Measurements from ENCODE around the gene DECR2.
"Not testable (repeated sequence)": the region's sequence is repeated elsewhere in the genome, so short reads cannot be mapped to it uniquely, and the experiment has no call there.

DECR2 gene

DNA sequence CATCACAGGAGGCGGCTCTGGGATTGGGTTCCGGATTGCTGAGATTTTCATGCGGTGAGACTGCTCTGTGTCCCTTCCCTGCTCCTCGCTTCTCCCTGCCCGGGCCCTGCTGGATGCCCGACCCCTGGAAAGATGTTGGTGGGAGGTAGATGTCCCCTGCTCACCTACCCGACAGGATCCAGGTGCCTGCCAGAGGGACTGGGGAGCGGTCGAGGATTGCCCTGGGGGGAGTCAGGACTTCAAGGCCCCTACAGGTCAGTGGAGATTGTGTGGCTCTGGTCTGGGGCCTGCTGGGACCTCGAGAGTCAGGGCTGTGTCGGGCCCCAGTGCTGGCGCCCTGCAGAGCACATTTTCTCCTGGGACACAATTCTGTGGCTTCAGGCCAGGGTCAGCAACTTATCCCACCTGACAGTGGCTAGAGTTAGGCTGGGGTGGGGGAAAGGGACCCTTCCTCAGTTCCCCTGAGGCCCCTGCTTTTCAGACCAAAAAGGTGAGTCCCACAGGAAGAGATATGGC lies 3.3 kb downstream of the DECR2 start:
- Histone ChIP-seq H3K27ac (ENCODE audit: low read depth in 2 of 2, low read length in 2 of 2) (no peak overlapping the region), H3K4me3 (ENCODE audit: low read length in 2 of 2) (no peak overlapping the region), H3K9ac (ENCODE audit: low read depth in 1 of 2, low read length in 2 of 2) (no peak overlapping the region), H3K36me3 (ENCODE audit: control insufficient read depth in 2 of 2, insufficient read depth in 2 of 2, low read length in 2 of 2) (peaks cover 0 to 6% of the 10 kb centered on the region in 2 donors), H3K9me3 (ENCODE audit: control insufficient read depth in 2 of 2, low read length in 2 of 2) (no peaks in the 10 kb centered on the region), H3K27me3 (ENCODE audit: control insufficient read depth in 2 of 2, insufficient read depth in 2 of 2, low read length in 2 of 2) (no peaks in the 10 kb centered on the region), H3K4me1 (ENCODE audit: control insufficient read depth in 2 of 2, insufficient read depth in 2 of 2, low read length in 2 of 2) (peaks cover 4 to 7% of the 10 kb centered on the region in 2 donors)

DNA sequence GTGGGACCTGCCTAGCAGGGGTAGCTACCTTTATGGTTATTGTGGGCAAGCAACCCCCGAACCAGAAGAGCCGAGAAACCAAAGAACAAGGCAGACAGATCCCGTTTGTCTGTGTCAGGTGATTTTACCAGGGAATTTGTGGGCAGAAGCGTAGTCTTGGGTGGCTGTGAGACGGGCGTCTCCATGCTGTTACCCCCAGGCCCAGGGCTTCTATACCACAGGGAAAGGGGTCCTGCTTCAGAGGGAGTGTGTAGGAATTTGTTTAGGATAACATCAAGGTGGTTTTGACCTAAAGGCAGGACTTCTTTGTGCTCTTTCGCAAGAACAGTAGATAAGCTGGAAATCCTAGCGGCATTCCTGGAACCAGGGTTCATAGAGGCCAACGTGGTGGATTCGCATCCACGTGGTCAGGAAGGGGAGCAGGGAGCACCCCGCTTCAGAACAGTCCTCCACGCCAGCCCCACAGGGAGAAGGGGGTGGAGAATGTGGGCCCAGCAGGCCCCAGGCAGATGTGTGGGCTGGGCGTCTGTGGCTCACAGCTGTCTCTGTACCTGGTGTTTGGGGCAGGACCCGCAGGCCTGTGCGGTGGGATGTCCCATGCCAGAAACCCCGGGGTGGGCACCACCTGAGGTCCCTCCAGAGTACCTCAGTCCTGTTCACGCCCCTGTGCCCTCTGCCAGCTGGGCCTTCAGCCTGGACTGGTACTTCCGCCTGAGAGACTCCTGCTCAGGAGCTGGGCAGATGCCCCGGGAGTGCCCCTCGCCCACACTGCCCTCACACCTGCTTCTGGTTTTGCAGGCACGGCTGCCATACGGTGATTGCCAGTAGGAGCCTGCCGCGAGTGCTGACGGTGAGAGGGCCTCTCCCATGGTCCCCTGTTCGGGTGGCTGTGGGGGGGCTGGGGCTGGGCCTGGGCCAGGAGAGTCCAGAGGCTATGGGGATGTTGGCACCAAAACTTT lies 4.1 kb downstream of the DECR2 start:
- Histone ChIP-seq H3K27ac (ENCODE audit: low read depth in 2 of 2, low read length in 2 of 2) (no peak overlapping the region), H3K9ac (ENCODE audit: low read depth in 1 of 2, low read length in 2 of 2) (no peak overlapping the region)

DNA sequence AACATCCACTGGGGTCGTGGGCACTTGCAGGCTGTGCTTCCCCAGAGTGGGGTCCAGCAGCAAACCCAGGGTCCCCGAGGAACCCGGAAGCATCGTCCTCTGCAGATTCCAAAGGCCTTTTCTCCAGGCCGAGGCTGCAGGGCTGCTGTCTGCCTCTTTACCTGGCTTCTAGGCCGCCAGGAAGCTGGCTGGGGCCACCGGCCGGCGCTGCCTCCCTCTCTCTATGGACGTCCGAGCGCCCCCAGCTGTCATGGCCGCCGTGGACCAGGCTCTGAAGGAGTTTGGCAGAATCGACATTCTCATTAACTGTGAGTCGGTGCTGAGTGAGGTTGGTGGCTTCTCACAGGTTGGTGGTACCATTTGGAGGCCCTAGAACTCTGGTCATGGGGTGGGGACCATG lies 5.6 kb downstream of the DECR2 start:
- Histone ChIP-seq H3K9me3 (ENCODE audit: control insufficient read depth in 2 of 2, low read length in 2 of 2) (no peaks in the 10 kb centered on the region), H3K9ac (ENCODE audit: low read depth in 1 of 2, low read length in 2 of 2) (no peak overlapping the region), H3K27me3 (ENCODE audit: control insufficient read depth in 2 of 2, insufficient read depth in 2 of 2, low read length in 2 of 2) (no peaks in the 10 kb centered on the region), H3K4me3 (ENCODE audit: low read length in 2 of 2) (no peak overlapping the region), H3K4me1 (ENCODE audit: control insufficient read depth in 2 of 2, insufficient read depth in 2 of 2, low read length in 2 of 2) (no peaks in the 10 kb centered on the region), H3K36me3 (ENCODE audit: control insufficient read depth in 2 of 2, insufficient read depth in 2 of 2, low read length in 2 of 2) (peaks cover 6 to 14% of the 10 kb centered on the region in 2 donors), H3K27ac (ENCODE audit: low read depth in 2 of 2, low read length in 2 of 2) (no peak overlapping the region)

More for the DNA sequence above, 4.1 kb downstream of the DECR2 start:
- peaks cover under 1 to 1% of the 10 kb centered on the region in 2 donors for H3K4me1 ChIP-seq (ENCODE audit: control insufficient read depth in 2 of 2, insufficient read depth in 2 of 2, low read length in 2 of 2)
- H3K27me3 ChIP-seq (ENCODE audit: control insufficient read depth in 2 of 2, insufficient read depth in 2 of 2, low read length in 2 of 2) = no peaks in the 10 kb centered on the region
- peaks cover 0 to 8% of the 10 kb centered on the region in 2 donors for H3K36me3 ChIP-seq (ENCODE audit: control insufficient read depth in 2 of 2, insufficient read depth in 2 of 2, low read length in 2 of 2)
- no peak overlapping the region for H3K4me3 ChIP-seq (ENCODE audit: low read length in 2 of 2)
- H3K9me3 ChIP-seq (ENCODE audit: control insufficient read depth in 2 of 2, low read length in 2 of 2) = no peaks in the 10 kb centered on the region

DNA sequence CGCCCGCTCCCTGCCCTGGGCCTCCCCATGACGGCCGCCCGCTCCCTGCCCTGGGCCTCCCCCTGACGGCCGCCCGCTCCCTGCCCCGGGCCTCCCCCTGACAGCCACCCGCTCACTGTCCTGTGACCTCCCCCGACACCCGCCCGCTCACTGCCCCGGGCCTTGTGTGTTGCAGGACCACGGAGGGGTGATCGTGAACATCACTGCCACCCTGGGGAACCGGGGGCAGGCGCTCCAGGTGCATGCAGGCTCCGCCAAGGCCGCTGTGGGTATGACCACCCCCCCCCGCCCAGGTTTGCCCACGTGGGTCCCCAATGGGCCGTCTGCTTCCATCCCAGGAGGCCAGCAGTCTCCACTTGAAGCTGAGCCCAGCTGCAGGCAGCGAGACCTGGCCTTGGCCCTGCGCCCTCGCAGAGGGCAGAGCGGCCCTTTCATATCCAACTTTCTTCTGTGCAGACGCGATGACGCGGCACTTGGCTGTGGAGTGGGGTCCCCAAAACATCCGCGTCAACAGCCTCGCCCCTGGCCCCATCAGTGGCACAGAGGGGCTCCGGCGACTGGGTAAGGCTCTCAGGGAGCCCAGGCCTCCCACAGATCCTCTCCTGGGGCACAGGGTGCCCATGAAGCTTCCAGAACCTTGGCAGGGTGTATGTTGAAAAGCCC lies 9.0 kb downstream of the DECR2 start:
- Histone ChIP-seq H3K4me3 (ENCODE audit: low read length in 2 of 2) (no peak overlapping the region), H3K9me3 (ENCODE audit: control insufficient read depth in 2 of 2, low read length in 2 of 2) (no peaks in the 10 kb centered on the region), H3K4me1 (ENCODE audit: control insufficient read depth in 2 of 2, insufficient read depth in 2 of 2, low read length in 2 of 2) (no peaks in the 10 kb centered on the region), H3K9ac (ENCODE audit: low read depth in 1 of 2, low read length in 2 of 2) (no peak overlapping the region), H3K27me3 (ENCODE audit: control insufficient read depth in 2 of 2, insufficient read depth in 2 of 2, low read length in 2 of 2) (no peaks in the 10 kb centered on the region), H3K36me3 (ENCODE audit: control insufficient read depth in 2 of 2, insufficient read depth in 2 of 2, low read length in 2 of 2) (peaks cover 6 to 14% of the 10 kb centered on the region in 2 donors), H3K27ac (ENCODE audit: low read depth in 2 of 2, low read length in 2 of 2) (no peak overlapping the region)

DNA sequence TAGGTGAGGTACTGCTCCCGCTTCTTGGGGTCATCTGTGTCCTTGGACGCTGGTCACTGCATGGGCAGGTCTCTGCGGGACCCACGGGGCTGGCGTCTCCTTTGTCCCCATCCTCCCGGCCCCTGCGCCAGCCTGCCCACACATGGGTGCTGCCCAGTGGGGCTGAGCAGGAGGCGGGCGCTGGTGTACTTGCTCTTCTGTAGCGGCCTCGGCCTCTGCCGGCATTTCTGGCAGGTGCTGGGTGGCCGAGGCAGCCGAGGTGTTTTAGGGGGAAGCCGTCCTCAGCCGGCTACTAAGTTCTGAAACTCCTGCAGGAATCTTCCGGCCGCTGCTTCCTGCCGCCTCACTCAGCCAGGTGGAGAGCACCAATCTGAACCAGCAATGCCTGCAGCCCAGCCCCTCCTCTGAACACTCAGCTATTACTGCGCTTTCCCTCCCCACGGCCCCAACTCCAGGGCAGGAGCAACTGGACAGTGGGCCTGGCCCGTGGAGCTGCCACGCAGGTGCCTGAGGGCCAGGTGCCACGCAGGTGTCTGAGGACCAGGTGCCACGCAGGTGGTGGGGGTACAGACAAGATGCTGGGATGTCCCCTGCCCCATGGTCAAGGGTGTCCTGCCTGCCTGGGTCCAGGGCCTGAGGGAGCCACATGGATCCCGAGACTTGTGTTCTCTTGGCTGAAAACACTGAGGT lies 10.0 kb downstream of the DECR2 start:
- no peak overlapping the region for H3K27ac ChIP-seq (ENCODE audit: low read depth in 2 of 2, low read length in 2 of 2)
- H3K9ac ChIP-seq (ENCODE audit: low read depth in 1 of 2, low read length in 2 of 2) = no peak overlapping the region
- no peaks in the 10 kb centered on the region for H3K4me1 ChIP-seq (ENCODE audit: control insufficient read depth in 2 of 2, insufficient read depth in 2 of 2, low read length in 2 of 2)
- no peaks in the 10 kb centered on the region for H3K9me3 ChIP-seq (ENCODE audit: control insufficient read depth in 2 of 2, low read length in 2 of 2)
- no peak overlapping the region for H3K4me3 ChIP-seq (ENCODE audit: low read length in 2 of 2)
- no peaks in the 10 kb centered on the region for H3K27me3 ChIP-seq (ENCODE audit: control insufficient read depth in 2 of 2, insufficient read depth in 2 of 2, low read length in 2 of 2)
- H3K36me3 ChIP-seq (ENCODE audit: control insufficient read depth in 2 of 2, insufficient read depth in 2 of 2, low read length in 2 of 2) = peaks cover 6 to 14% of the 10 kb centered on the region in 2 donors

DNA sequence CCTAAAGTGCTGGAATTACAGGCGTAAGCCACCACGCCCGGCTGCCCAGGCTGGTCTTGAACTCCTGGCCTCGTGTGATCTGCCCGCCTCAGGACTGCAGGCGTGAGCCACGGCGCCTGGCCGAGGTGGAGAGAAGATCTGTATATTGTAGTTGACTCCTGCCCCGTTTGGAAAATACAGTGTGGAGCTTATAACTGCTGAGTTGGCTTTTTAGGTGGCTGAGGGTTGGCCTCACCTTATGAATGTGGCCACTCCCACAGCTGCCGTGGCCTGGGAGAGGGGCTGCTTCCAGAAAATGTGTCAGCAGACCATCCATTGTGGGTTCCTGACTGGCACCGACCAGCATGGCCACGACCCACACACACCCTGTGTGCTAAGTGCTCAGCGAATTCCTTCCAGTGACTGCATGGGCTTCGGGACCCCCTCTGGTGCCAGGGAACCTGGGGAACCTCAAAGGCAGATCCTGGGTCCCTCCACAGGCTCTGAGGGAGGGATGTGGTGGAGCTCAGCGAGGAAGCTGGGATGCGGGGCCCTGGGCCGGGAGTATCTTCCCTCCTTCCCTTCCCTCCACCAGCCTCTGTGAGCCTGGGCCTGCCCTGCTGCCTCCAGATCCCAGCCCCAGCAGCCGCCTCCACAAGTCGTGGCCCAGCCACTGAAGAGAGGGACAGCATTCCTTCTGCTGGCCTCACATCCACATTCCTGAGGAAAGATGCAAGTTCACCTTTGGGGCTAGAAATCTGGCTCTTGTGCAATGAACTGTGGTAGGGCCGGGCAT lies 12.9 kb downstream of the DECR2 start:
- Histone ChIP-seq H3K9me3 (ENCODE audit: control insufficient read depth in 2 of 2, low read length in 2 of 2) (no peaks in the 10 kb centered on the region), H3K4me1 (ENCODE audit: control insufficient read depth in 2 of 2, insufficient read depth in 2 of 2, low read length in 2 of 2) (no peaks in the 10 kb centered on the region), H3K27me3 (ENCODE audit: control insufficient read depth in 2 of 2, insufficient read depth in 2 of 2, low read length in 2 of 2) (no peaks in the 10 kb centered on the region), H3K9ac (ENCODE audit: low read depth in 1 of 2, low read length in 2 of 2) (no peak overlapping the region), H3K36me3 (ENCODE audit: control insufficient read depth in 2 of 2, insufficient read depth in 2 of 2, low read length in 2 of 2) (peaks cover 6 to 13% of the 10 kb centered on the region in 2 donors), H3K27ac (ENCODE audit: low read depth in 2 of 2, low read length in 2 of 2) (no peak overlapping the region), H3K4me3 (ENCODE audit: low read length in 2 of 2) (no peak overlapping the region)

DNA sequence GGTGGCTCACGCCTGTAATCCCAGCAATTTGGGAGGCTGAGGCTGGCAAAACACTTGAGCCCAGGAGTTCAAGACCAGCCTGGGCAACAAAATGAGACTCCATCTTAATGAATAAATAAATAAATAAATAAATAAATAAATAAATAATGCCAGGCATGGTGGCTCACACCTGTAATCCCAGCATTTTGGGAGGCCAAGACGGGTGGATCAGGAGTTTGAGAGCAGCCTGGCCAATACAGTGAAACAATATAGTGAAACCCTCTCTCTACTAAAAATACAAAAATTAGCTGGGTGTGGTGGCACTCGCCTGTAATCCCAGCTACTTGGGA lies 13.4 kb downstream of the DECR2 start:
- not testable (repeated sequence) for H3K4me3 ChIP-seq (ENCODE audit: low read length in 2 of 2); H3K4me1 ChIP-seq (ENCODE audit: control insufficient read depth in 2 of 2, insufficient read depth in 2 of 2, low read length in 2 of 2); H3K9me3 ChIP-seq (ENCODE audit: control insufficient read depth in 2 of 2, low read length in 2 of 2); H3K9ac ChIP-seq (ENCODE audit: low read depth in 1 of 2, low read length in 2 of 2); H3K27me3 ChIP-seq (ENCODE audit: control insufficient read depth in 2 of 2, insufficient read depth in 2 of 2, low read length in 2 of 2); H3K27ac ChIP-seq (ENCODE audit: low read depth in 2 of 2, low read length in 2 of 2); H3K36me3 ChIP-seq (ENCODE audit: control insufficient read depth in 2 of 2, insufficient read depth in 2 of 2, low read length in 2 of 2)

DNA sequence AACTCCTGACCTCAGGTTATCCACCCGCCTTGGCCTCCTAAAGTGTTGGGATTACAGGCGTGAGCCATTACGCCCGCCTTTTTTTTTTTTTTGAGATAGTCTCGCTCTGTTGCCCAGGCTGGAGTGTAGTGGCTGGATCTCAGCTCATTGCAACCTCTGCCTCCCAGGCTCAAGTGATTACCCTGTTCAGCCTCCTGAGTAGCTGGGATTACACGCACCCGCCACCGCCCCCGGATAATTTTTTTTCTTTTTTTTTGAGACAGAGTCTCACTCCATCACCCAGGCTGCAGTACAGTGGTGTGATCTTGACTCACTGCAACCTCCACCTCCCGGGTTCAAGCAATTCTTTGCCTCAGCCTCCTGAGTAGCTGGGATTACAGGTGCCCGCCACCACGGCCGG lies 20.5 kb downstream of the DECR2 start:
- not testable (repeated sequence) for H3K36me3 ChIP-seq (ENCODE audit: control insufficient read depth in 2 of 2, insufficient read depth in 2 of 2, low read length in 2 of 2); H3K9me3 ChIP-seq (ENCODE audit: control insufficient read depth in 2 of 2, low read length in 2 of 2); H3K27me3 ChIP-seq (ENCODE audit: control insufficient read depth in 2 of 2, insufficient read depth in 2 of 2, low read length in 2 of 2); H3K9ac ChIP-seq (ENCODE audit: low read depth in 1 of 2, low read length in 2 of 2); H3K27ac ChIP-seq (ENCODE audit: low read depth in 2 of 2, low read length in 2 of 2); H3K4me3 ChIP-seq (ENCODE audit: low read length in 2 of 2)
- H3K4me1 ChIP-seq (ENCODE audit: control insufficient read depth in 2 of 2, insufficient read depth in 2 of 2, low read length in 2 of 2) = peaks cover 11 to 21% of the 10 kb centered on the region in 2 donors

DNA sequence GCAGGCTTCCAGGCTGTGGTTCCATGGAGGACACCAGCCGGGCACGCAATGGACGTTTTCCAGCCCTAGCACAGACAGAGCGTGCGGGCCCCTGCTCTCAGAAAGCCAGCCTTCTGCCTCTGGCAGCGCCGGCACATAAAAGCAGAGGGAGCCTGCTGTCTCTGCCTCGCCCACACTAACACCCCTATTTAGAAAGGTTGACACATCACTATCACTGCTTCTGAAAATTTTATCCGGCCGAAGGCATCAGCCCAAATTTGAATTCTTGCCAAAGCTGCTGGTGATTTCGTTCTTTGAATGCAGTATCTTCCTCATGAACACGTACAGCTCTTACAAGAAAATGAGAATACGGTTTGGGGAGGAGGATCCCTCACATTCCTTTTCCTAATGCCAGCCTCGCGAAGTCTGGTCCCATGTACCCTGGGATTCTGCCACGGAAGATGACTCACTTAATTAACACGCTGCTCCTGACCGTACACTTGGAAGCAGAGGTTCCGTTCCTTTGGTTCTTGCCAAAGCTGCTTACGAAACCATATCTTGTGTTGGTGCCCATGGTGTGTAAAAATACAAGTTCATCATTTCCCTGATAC lies 22.4 kb downstream of the DECR2 start:
- H3K4me1 ChIP-seq (ENCODE audit: control insufficient read depth in 2 of 2, insufficient read depth in 2 of 2, low read length in 2 of 2) = peaks cover 11 to 24% of the 10 kb centered on the region in 2 donors
- H3K9ac ChIP-seq (ENCODE audit: low read depth in 1 of 2, low read length in 2 of 2) = peak overlapping the region; percentile 15 to 78

More for the DNA sequence above, 22.4 kb downstream of the DECR2 start:
- H3K36me3 ChIP-seq (ENCODE audit: control insufficient read depth in 2 of 2, insufficient read depth in 2 of 2, low read length in 2 of 2) = no peaks in the 10 kb centered on the region
- no peaks in the 10 kb centered on the region for H3K9me3 ChIP-seq (ENCODE audit: control insufficient read depth in 2 of 2, low read length in 2 of 2)
- peaks cover 2 to 9% of the 10 kb centered on the region in 2 donors for H3K27me3 ChIP-seq (ENCODE audit: control insufficient read depth in 2 of 2, insufficient read depth in 2 of 2, low read length in 2 of 2)
- H3K4me3 ChIP-seq (ENCODE audit: low read length in 2 of 2) = peak overlapping the region; percentile 75 to 77
- peak overlapping the region; percentile 64 to 84 for H3K27ac ChIP-seq (ENCODE audit: low read depth in 2 of 2, low read length in 2 of 2)
